HK-2 (cell line): Measurements from ENCODE around the gene FAM169A.
"Not testable (repeated sequence)": the region's sequence is repeated elsewhere in the genome, so short reads cannot be mapped to it uniquely, and the experiment has no call there.

Source experiments
- DNase-seq: peaks from one replicate; pipeline ENCODE4 v3.0.0-alpha.2; 2018; ENCODE audit not compliant: unreplicated experiment

FAM169A gene, protein sequence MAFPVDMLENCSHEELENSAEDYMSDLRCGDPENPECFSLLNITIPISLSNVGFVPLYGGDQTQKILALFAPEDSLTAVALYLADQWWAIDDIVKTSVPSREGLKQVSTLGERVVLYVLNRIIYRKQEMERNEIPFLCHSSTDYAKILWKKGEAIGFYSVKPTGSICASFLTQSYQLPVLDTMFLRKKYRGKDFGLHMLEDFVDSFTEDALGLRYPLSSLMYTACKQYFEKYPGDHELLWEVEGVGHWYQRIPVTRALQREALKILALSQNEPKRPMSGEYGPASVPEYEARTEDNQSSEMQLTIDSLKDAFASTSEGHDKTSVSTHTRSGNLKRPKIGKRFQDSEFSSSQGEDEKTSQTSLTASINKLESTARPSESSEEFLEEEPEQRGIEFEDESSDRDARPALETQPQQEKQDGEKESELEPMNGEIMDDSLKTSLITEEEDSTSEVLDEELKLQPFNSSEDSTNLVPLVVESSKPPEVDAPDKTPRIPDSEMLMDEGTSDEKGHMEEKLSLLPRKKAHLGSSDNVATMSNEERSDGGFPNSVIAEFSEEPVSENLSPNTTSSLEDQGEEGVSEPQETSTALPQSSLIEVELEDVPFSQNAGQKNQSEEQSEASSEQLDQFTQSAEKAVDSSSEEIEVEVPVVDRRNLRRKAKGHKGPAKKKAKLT

DNA sequence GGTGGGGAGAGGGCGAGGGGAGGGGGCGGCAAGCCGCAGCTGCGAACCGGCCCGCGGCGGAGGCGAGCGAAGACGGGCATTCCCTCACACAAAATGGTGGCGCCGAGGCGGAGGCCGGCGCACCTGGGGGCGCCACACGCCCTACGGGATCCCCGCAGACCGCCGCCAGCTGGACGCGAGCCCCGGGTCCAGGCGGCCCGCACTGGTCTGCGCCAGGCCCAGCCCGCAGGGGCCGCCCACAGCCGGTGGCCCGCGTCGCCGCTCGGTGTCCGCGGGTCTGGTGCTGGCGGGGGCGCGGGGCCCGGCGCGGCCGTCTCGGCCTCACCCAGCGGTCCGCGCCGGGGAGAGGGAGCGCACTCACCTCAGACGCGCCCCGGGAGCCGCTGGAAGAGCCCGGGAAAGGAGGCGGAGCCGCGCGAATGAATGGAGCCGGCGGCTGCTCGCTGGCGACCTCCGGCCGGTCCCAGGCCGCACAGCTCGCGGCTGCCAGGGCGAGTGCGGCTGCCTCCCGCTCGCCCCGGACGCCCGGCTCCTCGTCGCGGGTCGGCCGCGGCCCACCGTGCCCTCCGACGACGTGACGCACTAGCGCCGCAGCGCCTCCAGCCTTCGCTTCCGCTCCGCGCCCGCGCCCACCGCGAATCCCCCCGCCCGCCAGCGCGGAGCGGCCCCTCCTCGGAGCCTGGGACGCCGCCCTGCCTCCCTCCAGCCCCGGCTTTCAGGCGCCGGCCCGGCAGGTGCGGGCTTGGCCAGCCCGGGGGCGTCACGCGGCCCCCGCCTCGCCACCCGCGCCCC is at the start of gene FAM169A:
Gene FAM169A (minus strand): TSS at position 584 of the 792 bp plus-strand sequence. CDS start 24,711 bp downstream, outside the sequence.
- peak; percentile 44 for DNase-seq

DNA sequence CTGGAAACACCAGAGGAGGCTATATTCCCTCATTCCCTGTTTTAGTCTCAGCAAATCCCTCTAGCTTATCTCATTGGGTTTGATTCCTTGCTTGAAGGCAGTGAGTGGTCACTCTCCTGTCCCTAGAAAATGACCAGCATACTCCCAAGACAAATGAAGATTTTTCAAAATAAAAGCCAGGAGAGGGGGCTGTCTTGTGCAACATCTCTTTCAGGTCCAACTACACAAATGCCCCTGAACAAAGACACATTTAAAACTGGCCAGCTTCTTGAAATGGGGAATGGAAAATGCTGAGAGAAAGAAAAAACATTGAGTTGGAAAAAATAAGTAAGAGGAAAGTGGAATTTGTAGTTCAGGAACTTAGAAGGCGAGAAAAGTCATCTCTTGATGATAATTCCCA is 49.3 kb upstream of the FAM169A start:
- no peak for DNase-seq

DNA sequence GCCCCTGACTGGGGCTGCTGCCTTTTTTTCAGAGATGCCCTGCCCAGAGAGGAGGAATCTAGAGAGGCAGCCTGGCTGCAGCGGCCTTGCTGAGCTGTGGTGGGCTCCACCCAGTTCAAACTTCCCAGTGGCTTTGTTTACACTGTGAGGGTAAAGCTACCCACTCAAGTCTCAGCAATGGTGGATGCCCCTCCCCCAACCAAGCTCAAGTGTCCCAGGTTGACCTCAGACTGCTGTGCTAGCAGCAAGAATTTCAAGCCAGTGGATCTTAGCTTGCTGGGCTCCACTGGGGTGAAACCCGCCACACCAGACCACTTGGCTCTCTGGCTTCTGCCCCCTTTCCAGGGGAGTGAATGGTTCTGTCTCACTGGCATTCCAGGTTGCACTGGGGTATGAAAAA is 45.2 kb upstream of the FAM169A start:
- not testable (repeated sequence) for DNase-seq

DNA sequence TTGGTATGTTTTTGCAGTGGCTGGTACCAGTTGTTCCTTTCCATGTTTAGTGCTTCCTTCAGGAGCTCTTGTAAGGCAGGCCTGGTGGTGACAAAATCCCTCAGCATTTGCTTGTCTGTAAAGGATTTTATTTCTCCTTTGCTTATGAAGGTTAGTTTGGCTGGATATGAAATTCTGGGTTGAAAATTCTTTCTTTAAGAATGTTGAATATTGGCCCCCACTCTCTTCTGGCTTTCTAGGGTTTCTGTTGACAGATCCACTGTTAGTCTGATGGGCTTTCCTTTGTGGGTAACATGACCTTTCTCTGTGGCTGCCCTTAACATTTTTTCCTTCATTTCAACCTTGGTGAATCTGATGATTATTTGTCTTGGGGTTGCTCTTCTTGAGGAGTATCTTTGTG is 43.7 kb upstream of the FAM169A start:
- DNase-seq = not testable (repeated sequence)

DNA sequence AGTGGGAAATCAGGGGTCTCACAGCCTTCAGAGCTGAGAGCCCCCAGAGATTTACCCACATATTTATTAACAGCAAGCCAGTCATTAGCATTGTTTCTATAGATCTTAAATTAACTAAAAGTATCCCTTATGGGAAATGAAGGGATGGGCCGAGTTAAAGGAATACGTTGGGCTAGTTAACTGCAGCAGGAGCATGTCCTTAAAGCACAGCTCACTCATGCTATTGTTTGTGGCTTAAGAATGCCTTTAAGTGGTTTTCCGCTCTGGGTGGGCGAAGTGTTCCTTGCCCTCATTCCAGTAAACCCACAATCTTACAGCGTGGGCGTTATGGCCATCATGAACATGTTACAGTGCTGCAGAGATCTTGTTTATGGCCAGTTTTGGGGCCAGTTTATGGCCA is 42.0 kb upstream of the FAM169A start:
- DNase-seq = not testable (repeated sequence)

DNA sequence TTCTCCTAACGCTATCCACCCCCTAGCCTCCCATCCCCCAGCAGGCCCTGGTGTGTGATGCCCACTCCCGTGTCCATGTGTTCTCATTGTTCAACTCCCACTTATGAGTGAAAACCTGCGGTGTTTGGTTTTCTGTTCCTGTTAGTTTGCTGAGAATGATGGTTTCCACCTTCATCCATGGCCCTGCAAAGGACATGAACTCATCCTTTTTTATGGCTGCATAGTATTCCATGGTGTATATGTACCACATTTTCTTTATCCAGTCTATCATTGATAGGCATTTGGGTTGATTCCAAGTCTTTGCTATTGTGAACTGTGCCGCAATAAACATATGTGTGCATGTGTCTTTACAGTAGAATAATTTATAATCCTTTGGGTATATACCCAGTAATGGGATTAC is 38.5 kb upstream of the FAM169A start:
- DNase-seq = not testable (repeated sequence)

DNA sequence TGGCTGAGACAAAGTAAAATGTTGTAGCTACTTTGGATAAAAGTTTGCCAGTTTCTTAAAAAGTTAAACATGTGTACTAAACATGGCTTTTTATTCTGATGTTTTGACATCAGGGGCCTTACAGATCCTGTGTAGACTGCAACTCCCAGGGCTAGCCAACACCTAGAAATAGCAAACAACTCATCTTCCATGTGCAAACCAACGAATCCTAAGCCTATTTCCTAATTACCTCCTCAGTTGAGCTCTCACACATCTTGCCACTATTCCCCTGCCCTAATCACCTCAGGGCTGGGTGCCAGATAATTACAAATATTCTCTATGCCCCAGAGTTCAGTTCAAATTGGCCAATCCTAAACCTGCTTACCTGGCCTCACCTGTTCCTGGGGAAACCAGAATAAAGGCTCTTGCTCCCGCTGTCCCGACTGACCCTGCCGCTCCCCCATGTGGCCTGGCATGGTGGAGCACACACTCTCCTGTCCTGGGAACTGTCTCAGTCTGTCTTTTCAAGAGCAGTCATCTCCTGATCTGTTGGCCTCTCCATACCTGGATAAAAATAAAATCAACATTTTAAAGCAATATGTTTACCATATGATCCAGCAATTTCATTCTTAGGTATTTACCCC is 37.1 kb upstream of the FAM169A start:
- peak; percentile 24 for DNase-seq

DNA sequence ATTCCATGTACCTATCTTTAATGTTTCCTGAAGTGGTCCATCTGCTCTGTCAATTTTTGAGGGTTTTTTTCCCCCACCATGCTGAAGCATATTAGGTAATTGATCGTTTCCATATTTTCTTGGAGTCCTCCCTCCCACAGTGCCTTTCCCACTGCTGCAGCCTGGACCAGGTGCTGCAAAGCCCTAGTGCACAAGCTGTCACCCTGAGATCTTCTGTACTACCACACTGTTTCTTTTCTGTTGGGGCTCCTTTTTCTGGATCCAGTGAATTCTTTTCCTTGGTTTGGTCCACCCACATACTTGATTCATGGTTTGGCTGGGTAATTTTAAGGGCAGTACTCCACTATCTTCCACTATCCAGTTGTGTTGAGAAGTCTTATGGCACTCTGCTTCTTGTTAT is 30.9 kb upstream of the FAM169A start:
- no peak for DNase-seq

DNA sequence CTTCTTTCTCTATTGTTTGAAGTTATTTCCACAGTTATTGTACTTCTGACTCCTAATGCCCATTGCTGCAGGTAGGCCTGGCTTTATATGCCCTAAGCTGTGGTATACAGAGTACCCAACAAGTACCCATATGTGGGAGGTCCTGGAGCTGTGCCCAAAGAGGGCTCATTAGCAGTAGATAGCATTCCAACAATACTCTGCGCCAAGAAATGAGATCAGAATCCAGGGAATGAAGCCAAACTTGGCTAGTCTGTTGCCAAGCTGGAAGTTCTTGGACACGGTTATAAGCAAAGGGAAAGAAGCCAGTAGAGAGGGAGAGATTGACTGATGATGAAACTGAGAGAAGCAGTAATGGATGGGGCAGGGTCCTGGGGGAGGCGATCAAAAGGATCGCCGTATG is 29.7 kb upstream of the FAM169A start:
- DNase-seq = no peak

DNA sequence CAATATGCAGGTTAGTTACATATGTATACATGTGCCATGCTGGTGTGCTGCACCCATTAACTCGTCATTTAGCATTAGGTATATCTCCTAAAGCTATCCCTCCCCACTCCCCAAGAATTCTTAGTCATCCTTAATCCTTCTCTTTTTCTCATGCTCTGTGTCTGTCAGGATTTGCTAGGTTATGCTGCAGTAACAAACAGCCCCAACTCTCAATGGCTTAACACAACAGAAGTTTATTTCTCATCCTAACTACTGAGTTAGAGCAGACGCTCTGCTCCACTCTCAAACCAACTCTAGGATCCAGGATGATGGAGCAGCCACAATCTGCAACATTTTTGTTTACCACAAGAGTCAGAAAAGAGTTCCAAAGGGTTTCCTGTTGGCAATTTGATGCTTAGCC is 28.2 kb upstream of the FAM169A start:
- no peak for DNase-seq

DNA sequence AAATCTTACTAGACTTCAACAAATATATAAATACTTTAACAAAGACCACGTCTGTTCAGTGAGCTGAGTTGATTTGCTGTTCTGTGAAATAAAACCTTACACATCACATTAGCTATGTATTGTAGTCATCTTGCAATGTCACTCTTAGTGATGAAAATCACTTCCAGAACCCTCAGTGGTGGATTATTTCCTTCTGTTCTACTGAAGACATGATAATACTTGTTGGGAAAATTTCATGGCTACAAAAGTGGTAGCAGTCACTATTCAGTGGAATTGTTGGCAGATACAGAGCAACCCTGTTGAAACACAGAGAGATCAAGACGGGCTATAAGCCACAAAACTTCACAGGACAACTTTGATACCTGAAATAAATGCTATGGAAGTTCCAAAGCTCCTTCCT is 26.7 kb upstream of the FAM169A start:
- no peak for DNase-seq

DNA sequence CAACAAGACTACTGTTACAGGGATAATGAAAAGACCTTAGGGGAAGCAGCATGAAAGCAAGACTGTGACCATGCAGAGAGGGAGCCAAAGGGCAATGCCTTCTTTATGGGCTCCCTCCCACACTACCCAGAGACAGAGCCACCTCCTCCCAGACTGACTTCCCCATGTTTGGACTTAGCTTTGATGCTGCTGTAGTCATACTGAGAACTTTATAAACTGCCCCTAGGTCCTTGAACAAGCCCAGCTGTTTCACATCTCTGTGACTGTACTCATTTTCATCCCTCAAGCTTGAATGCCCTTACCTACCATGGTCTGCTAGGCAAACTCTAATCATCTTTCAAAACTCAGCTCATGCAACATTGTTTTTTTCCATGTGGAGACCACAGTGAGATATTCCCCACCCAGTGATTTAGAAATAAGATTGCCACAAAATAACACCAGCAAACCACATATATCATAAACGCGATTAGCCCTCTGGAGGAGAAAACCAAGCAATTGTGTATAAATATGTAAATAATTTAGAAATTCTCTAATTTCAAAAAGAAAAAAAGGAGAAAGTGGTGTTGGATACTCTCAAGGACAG is 23.4 kb upstream of the FAM169A start:
- no peak for DNase-seq

DNA sequence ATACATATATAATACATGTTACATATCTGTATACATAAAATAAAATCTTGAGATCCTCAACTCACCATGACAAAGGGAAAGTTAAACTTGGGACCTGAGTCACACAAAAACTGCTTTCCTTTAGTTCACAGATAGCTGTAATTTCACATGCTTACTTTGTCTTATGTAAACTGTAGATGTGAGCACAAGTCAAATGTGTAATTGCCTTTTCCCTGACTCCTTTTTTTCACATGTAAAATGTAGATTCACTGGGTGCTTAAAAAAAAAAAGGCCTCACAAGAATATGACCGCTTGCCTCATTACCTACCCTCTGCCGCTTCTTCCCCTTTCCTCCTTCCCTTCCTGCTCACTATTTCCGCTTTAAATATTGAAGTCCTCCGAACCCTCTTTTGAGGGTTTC is 21.9 kb upstream of the FAM169A start:
- DNase-seq = no peak

DNA sequence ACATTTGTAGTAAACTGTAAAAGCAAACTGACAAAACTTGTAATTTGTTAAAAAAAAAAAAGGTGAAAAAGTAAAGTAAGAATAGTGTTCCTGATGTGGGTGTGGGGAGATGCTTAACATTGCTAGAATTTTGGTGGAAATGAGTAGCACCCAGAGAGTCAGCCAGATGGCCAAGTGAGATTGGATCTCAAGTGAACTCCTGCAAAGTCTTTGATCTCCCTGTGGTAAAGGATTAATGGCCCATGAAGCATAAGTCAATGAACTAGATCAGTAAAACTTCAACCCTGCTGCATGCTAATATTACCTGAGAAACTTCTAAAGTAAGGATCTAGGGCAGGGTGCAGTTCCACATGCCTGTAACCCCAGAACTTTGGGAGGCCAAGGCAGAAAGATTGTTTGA is 19.0 kb upstream of the FAM169A start:
- DNase-seq = peak; percentile 5

DNA sequence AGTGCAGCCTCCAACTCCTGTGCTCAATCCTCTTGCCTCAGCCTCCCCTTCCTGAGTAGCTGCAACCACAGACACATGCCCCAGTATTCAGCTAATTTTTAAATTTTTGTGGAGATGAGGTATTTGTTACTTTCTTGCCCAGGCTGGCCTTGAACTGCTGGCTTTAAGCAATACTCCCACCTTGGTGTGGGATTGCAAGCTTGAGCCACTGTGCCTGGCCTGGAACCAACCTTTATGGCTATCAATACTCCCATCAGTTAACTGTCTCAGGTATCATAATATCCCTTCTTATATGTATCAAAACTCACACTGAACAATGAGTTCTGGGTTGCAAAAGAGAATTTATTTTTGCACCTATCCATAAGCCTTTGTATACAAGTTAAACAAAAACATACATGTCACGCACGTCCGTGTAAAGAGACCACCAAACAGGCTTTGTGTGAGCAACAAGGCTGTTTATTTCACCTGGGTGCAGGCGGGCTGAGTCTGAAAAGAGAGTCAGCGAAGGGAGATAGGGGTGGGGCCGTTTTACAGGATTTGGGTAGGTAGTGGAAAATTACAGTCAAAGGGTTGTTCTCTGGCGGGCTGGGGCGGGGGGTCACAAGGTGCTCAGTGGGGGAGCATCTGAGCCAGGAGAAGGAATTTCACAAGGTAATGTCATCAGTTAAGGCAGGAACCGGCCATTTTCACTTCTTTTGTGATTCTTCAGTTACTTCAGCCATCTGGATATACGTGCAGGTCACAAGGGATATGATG is 16.4 kb upstream of the FAM169A start:
- DNase-seq = not testable (repeated sequence)

DNA sequence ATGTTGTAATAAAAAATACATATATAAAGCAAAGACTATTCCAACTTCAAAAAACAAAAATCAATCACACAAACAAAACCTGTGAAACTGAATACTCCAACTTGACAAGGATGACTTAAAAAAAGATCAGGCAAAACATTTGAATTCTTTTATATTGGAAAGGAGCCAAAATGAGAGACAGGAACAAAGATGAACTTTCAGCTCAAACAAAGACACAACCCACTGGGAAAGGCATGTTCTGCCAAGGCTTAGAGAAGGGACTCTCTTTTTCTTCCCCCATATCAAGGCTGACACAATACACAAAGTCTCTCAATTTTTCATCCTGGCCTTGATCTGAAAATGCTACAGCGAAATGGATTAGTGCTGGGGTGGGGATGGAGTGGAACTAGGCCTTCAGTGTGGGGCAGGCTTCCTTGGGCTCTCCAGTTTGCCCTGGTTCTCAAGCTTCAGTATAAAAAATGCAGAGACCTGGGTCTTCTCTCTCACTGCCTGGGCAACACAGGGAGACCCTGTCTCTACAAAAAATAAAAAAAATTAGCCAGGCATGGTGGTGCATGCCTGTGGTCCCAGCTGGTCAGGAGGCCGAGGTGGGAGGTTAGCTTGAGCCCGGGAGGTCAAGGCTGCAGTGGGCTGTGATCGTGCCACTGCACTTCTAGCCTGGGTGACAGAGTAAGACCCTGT is 11.6 kb upstream of the FAM169A start:
- no peak for DNase-seq

DNA sequence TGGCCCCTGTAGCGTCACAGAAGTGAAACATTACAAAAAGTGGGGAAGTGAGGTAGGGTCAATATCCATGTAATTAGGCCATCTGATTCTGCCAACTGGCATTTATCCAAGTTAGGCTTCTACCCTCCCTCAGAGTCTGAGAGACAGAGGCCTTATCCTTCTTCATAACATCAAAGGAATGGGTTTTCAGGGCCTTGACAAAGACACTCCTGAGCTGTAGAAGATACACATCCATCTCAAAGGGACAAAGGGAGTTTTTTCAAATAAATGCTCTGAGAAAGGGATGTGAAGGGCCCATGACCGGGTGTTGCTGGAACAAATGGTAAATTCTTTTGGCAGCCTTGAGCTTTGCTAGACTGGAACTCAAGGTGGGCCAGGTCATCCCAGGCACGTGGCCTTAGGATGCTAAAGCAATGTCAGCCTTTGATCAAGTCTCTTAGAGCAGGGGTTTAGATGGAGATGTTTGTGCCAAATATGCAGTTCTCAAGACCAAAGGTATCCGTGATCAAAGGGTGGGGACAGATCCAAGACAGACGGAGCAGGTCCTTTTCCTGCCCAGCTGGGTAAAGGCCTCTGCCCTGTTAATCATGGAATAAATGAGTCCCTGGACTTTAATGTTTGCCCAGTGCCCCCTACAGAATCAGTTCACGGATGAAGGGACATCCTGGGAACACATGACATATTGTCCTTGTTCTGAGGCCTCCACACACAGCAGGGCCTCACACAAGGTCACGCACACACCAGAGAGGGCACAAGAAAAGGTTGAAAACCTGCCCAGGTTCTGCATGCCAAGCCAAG is 10.0 kb upstream of the FAM169A start:
- DNase-seq = no peak

DNA sequence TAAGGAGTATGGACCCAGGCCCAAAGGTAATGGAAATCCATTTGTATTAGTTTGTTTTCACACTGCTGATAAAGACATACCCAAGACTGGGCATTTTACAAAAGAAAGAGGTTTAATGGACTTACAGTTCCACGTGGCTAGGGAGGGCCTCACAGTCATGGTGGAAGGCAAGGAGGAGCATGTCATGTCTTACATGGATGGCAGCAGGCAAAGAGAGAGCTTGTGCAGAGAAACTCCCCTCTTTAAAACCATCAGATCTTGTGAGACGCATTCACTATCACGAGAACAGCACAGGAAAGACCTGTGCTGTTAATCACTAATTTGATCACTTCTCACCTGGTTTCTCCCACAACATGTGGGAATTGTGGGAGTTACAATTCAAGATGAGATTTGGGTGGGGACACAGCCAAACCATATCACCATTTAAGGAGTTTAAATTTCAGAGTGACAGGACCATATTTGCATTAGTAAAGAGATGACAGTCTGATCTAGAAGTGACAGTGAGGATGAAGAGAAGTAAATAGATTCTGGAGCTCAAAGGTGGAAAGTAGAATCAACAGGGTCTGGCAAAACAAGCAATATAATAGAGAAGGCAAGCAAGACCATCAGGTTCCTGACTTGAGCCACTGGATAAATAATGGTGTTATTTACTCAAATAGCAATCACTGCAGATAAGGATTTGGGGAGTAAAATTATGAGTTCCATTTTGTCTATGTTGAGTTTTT is 7.5 kb upstream of the FAM169A start:
- DNase-seq = no peak
